NCI-H2171 (cell line): ENCODE results near the gene NPFFR2.
"Not testable (repeated sequence)": the region's sequence is repeated elsewhere in the genome, so short reads cannot be mapped to it uniquely, and the experiment has no call there.

ENCODE experiments used
- DNase-seq: peaks from one replicate; lab custom pipeline; 2025; lab: John Stamatoyannopoulos, UW

Gene NPFFR2

GRCh38 chr4:72031868-72032608 is at the start of gene NPFFR2:
Gene NPFFR2, plus strand, starts transcription at chr4:72032000. Its CDS starts 96,592 bp downstream, at chr4:72128592.
- no peak for DNase-seq

DNA sequence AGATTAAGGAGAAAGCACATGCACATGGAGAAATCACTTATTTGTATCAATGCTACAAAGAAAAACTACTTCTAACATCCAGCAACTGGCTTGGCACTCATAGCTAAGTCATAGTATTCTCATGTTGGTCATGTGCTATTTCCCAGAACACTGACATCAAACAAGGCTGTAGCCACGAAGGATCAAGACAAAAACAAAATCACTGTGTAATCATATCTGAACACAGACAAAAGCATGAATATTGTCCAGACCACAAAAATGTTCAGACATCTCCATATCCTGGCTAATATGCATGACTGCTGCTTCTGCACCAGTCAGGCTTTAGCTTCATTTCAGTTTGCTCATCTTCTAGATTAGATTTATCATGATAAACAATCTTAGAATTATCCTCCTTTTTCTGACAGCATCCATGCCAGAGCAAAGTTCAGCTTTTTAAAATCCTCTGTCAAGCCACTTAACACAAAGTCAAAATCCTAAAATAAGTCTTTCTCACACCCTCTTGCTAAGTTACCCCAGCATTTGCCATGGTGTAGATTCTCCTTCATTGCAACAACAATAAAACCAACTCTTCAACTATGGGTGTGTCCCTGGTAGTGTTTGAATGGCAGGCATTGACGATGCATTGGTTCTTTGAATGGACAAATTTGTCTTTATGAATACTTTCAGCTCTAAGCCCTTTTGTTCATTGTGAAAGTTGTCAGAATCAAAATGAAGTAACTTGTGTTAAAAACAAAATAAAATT is 39.1 kb upstream of the NPFFR2 start:
- DNase-seq = no peak

DNA sequence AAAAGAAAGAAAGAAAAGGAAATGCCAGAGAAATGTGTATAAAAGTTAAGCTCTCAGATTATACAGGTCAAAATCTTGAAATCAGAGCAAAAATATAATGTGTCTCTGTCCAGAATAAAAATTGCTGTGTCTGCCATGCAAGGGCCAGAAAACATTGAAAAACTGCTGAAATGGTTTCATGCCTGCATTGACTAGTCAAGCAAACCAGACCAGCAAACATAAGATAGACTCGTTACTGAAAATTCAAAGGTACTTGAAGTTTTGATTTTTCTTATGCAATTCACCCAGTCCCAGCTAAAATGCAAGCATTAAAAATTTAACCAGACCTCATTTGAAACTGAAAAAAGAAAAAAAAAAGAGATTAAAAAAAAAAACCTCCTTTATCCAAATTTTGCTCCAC is 37.2 kb upstream of the NPFFR2 start:
- no peak for DNase-seq

DNA sequence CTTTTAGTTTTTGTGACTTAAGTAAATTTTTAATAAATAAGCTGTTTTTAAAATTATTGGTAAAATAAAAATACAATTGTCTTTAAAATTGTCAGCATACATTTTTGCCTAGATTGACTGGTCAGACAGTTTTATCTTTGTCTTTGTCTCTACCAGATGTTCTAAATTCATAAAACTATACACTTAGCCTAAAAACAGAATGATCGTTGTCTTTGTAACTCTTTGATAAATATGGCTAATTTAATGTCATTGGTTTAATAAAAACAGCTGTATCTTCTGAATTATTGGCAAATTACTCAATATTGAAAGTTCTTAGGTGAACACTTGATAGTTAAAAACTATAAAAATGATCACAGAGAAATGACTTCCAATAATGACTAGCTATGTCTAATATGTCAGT is 36.5 kb upstream of the NPFFR2 start:
- DNase-seq = no peak

DNA sequence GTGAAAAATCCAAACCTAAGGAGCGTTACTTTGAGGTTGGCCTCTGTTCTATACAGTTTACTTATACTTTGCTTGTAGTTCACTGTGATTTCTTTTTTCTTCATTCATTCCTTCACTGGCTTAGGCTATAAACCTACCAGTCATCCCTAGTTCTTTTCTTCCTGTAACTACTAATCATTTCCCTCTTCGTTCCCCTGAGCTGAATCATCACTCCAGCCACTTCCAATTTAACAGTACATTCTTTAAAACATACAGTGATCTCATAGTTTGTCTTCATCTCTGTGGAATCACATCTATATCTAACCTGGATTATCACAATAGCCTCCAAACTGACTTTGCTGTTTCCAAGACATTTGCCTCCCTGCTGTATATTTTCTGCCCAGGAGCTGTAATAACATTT is 25.2 kb upstream of the NPFFR2 start:
- no peak for DNase-seq

DNA sequence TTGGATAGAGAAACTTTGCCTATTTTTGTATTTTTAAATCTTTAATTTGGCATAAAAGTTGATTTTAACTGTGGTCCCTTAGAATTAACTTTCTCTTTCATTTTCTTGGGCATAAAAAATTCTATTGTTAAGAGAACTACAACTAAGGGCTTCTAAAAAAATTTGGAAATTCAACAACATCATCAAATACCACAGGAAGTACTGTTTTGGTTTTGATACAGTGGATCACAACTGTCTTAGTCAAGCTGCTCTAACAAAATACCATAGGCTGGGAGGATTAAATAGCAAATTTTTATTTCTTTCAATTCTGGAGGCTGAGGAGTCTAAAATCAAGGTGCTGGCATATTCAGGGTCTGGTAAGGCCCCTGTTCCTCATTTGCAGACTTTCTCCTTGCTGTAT is 19.9 kb upstream of the NPFFR2 start:
- DNase-seq = no peak

DNA sequence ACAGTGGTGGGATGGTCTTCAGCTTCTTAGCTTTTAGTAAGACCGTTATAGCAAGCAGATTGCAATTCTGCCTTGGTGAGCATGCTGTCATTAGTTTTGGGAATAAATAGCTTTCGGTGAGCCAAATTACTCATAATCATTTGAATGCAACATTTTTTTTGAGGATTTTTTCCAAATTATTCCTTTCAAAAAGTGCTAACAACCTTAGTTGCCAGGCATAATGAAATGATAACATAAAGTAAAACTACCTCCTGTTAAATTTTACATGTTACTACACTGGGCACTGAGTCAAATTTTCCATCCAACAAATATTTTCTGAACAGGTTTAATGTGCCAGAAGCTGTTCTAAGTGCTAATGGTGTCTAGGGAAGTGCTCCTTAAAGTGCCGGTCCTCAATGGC is 15.8 kb upstream of the NPFFR2 start:
- DNase-seq = no peak

GRCh38 chr4:72019688-72020087 is 12.1 kb upstream of the NPFFR2 start:
- DNase-seq = no peak

DNA sequence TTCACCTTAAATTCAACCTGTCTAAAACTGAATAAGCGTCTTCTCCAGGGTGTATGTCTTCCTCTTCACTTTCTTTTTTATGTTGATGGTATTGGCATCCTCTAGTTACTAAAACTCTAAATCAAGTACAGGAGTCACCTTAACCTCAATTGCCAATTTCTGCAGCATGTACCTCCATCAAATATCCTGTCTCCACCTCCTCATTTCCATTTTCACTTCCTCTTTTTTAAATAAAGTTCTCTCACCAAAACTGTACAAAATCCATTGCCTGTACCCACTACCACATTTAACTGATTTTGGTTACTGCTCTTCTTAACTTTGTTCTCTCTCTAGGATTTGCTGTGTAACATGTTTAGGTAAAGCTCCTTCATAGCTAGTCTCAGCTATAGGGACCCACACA is 9.2 kb upstream of the NPFFR2 start:
- no peak for DNase-seq

GRCh38 chr4:72055566-72055965 is 23.8 kb downstream of the NPFFR2 start:
- no peak for DNase-seq

DNA sequence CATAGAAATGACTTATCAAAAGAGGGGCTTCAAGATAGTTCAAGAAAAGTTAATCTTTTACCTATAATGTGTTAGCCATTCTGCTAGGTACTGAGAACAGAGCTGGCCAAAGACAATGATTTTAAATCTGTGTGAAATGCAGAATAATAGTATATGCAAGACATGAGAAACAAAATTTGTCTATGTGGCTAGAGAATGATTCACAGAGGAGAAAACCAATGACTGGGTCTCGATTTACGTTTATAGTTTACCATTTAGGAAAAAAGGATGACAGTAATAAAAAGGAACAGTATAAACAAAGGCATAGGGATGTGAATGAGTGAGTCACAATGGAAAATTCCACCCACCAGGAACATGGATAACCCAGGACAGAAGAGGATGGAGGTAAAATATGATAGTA is 31.9 kb downstream of the NPFFR2 start:
- no peak for DNase-seq

- no peak for DNase-seq
These were observed 35.3 kb downstream of the NPFFR2 start for GRCh38 chr4:72067051-72067450.

GRCh38 chr4:72073816-72074215 is 42.0 kb downstream of the NPFFR2 start:
- DNase-seq = no peak

DNA sequence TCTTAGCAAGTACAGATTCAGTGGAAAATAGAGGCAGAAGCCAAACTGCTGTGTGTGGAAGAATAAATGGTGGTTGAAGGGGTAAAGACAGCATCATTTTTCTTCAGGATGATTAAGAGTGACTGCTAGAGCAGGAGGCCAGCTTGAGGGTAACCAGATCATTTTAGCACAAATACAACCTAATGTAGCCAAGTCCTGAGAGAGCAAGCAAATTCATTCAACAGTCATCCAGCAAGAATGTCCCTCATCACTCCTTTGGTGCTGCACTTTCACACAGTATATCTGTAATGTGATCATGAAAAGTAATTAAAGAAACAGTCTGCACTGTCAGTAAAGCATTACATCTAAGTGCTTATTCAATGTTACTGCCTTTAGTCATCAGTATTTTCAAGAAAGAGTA is 44.8 kb downstream of the NPFFR2 start:
- no peak for DNase-seq

DNA sequence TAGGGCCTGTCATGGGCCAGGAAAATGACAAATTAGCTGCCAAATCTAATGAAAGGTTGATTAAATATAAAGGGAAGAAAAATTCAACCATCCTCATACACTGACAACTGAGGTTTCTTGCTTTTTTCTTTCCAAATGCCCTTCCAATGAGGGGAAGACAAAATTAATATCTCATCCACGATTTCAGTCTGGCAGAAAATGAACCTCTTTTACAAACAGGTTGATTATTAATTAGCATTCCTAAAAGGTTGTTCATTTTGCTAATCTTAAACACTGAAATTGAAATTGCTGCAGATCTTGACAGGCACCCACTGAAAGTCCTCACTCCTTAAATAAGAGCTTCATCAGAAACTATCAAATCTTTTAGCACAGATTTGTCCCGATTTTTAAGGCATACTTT is 45.5 kb downstream of the NPFFR2 start:
- no peak for DNase-seq

DNA sequence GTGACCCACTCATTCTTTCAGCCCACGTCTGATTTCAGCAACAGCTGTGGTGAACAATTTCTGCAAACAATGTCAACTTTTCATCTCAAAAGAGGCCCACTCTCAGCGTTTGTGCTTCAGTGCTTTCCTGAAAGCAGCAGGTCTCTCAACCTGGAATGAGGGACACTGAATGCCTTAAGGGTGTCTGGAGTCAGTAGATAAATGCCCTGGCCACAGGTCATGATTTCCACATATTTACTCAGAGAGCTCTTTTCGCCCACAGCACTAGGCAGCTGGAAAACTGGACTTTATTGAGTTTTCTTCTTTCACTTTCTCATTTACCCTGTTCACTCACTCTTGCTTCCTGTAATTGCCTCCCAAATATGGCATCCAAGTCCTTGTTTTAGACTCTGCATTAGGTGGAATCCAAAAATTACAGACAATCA is 52.8 kb downstream of the NPFFR2 start:
- no peak for DNase-seq

GRCh38 chr4:72090606-72091005 is 58.8 kb downstream of the NPFFR2 start:
- not testable (repeated sequence) for DNase-seq

DNA sequence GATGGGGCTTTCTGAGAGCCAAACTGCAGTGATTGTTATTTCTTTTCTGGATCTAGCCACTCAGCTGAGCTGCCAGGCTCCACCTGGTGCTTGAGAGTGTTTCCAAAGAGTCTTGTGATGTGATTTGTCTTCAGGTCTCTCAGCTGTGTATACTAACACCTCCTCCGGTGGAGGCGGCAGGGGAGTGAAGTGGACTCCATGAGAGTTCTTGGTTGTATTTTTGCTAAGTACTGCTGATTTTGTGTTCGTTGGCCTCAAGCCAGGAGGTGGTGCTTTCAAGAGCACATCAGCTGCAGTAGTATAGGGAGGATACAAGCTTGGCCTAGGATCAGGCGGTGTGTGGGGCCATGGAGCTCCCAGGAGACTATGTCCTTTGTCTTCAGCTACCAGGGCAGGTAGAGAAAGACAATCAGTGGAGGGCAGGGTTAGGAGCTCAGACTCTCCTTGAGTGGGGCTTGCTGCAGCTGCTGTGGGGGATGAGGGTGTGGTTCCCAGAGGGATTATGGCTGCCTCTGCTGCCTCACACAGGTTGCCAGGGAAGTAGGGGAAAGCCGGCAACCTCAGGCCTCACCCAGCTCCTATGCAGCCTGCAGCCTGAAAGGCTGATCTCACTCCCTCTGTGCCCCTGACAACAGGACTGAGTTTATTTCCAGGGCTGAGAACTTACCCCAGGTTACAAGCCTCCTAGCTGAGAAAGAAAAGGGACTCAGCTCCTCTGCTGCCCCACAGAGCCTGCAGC is 62.4 kb downstream of the NPFFR2 start:
- DNase-seq = no peak

- DNase-seq = no peak
These were observed 75.7 kb downstream of the NPFFR2 start for GRCh38 chr4:72107456-72107855.

DNA sequence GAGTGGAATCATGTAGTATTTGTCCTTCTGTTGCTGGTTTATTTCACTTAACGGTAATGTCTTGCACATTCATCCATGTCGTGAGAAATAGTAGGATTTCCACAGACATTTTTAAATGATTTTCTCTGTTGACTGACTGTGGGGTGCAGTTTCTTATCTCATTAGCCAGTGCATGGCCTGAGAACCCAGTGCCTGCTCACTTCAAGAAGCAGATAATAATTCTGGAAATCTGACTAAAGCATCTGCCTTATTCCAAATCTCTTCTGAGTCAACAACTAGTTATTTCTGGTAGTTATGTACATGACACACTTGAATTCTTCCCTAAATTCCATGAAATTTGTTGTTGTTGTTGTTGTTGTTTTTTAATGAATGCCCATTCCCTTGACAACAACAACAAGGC is 77.6 kb downstream of the NPFFR2 start:
- no peak for DNase-seq

GRCh38 chr4:72109959-72110497 is 78.2 kb downstream of the NPFFR2 start:
- DNase-seq = no peak

GRCh38 chr4:72110886-72111285 is 79.1 kb downstream of the NPFFR2 start:
- no peak for DNase-seq

DNA sequence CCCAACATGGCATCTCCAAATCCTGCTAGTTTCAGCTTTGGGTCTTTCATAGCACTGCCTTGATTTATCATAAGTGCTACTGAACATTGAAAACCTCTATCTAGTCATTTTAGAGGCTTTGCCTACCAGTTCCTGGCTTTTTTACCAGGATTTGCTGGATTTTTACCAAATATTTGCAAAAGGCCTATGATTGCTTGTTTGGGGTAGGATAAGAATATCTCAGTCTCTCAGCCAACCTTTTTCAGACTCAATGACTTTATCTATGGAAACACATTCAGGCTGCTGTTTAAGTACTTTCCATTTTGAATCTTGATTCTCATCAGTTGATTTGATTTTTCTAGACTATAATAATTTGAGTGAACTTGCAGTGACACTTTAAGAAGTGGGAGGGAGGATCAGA is 80.1 kb downstream of the NPFFR2 start:
- DNase-seq = no peak
